SK-N-SH (cell line): ENCODE measurements around the gene ZFPL1. TPM values are rescaled to one million over a fixed set of nuclear protein-coding genes. Genes with fewer than 3 reads are reported as not detected.
A peak's percentile ranks its signal among the peaks of the same experiment; 100 is the strongest.

ENCODE experiments used
- CTCF ChIA-PET: fragments of 300-600, 350-600 bp; formaldehyde crosslinking; extraction: SDS; loops from one replicate; lab custom pipeline; 2021; lab: Yijun Ruan, JAX
- POLR2A ChIA-PET: fragments of 350-600 bp; sonication (Branson Sonifier 250); formaldehyde crosslinking; extraction: SDS; loops from one replicate; lab custom pipeline; 2020; ENCODE audit warnings: antibody characterized with exemption, inconsistent platforms; lab: Yijun Ruan, JAX
- DNase-seq: peaks from one replicate; pipeline ENCODE4 v3.0.0; 2012
- H2AFZ ChIP-seq: fragments of 200-600 bp; sonication (generic); 2 replicates; pipeline ENCODE4 v1.8.1; 2016; ENCODE audit warnings: antibody characterized with exemption, mild to moderate bottlenecking, low read depth
- H3F3A ChIP-seq: fragments of 200-600 bp; sonication (generic); replicated peaks from 2 replicates; pipeline ENCODE3; 2016; ENCODE audit warnings: antibody characterized with exemption, mild to moderate bottlenecking; ENCODE audit not compliant: insufficient read depth
- H3K27ac ChIP-seq, 2 experiments: fragments of 200-500 bp in 1 of 2; fragments of 200-600 bp in 1 of 2; sonication (Bioruptor generic) in 1 of 2; sonication (generic), shearing (Covaris generic) in 1 of 2; 2 replicates each; pipeline versions ENCODE4 v1.5.1 to v1.6.1; 2014 to 2016; ENCODE audit warnings: low read depth in 2 of 2, inconsistent platforms in 1 of 2, low read length in 1 of 2, mild to moderate bottlenecking in 1 of 2, mixed read lengths in 1 of 2
- H3K27me3 ChIP-seq: fragments of 200-600 bp; sonication (generic), shearing (Covaris generic); 2 replicates; pipeline ENCODE4 v1.6.1; 2016; ENCODE audit warnings: mixed run types; ENCODE audit not compliant: insufficient read depth
- H3K36me3 ChIP-seq, 2 experiments: fragments of 200-500 bp in 1 of 2; fragments of 200-600 bp in 1 of 2; sonication (Bioruptor generic) in 1 of 2; sonication (generic) in 1 of 2; replicated peaks in 1 of 2; 2 replicates each; pipeline versions ENCODE3 to v1.5.1; 2014 to 2016; ENCODE audit warnings: low read length in 1 of 2, mild to moderate bottlenecking in 1 of 2; ENCODE audit not compliant: insufficient read depth in 2 of 2, control insufficient read depth in 1 of 2
- H3K4me1 ChIP-seq, 2 experiments: fragments of 200-500 bp in 1 of 2; fragments of 200-600 bp in 1 of 2; sonication (Bioruptor generic) in 1 of 2; sonication (generic), shearing (Covaris generic) in 1 of 2; 2 replicates each; pipeline versions ENCODE4 v1.5.1 to v1.6.1; 2014 to 2016; ENCODE audit warnings: low read depth in 1 of 2, low read length in 1 of 2, mixed run types in 1 of 2; ENCODE audit not compliant: insufficient read depth in 2 of 2, control insufficient read depth in 1 of 2
- H3K4me2 ChIP-seq: fragments of 200-600 bp; sonication (generic), shearing (Covaris generic); 2 replicates; pipeline ENCODE4 v1.6.1; 2017; ENCODE audit warnings: mixed run types
- H3K4me3 ChIP-seq, 2 experiments: fragments of 200-500 bp in 1 of 2; fragments of 200-600 bp in 1 of 2; sonication (Bioruptor generic) in 1 of 2; sonication (generic), shearing (Covaris generic) in 1 of 2; 2 replicates each; pipeline versions ENCODE4 v1.5.1 to v1.8.1; 2014 to 2016; ENCODE audit warnings: low read depth in 2 of 2, inconsistent platforms in 1 of 2, low read length in 1 of 2, mild to moderate bottlenecking in 1 of 2, mixed read lengths in 1 of 2, moderate library complexity in 1 of 2
- H3K79me2 ChIP-seq: fragments of 200-600 bp; sonication (generic); 2 replicates; pipeline ENCODE4 v1.8.1; 2017; ENCODE audit warnings: mild to moderate bottlenecking; ENCODE audit not compliant: insufficient read depth
- H3K9ac ChIP-seq: fragments of 200-600 bp; sonication (generic); 2 replicates; pipeline ENCODE4 v1.6.1; 2017; ENCODE audit warnings: mixed run types
- H3K9me2 ChIP-seq: fragments of 200-600 bp; sonication (generic); 2 replicates; pipeline ENCODE4 v1.6.1; 2017; ENCODE audit warnings: mixed run types
- H3K9me3 ChIP-seq: fragments of 200-600 bp; sonication (generic); 2 replicates; pipeline ENCODE4 v1.6.1; 2017; ENCODE audit warnings: mixed run types, mild to moderate bottlenecking, moderate library complexity
- H4K20me1 ChIP-seq: fragments of 200-600 bp; sonication (generic); 2 replicates; pipeline ENCODE4 v1.6.1; 2017; ENCODE audit warnings: mild to moderate bottlenecking, mixed run types; ENCODE audit not compliant: insufficient read depth
- CHD2 ChIP-seq: fragments of 150-350 bp; IDR thresholded peaks from 2 replicates; pipeline ENCODE4 v1.6.1; 2018; ENCODE audit warnings: low read length; ENCODE audit not compliant: partially characterized antibody
- ELF1 ChIP-seq: IDR thresholded peaks from 2 replicates; pipeline ENCODE4 v1.4.0; 2012
- EP300 ChIP-seq, 2 experiments: IDR thresholded peaks; 2 replicates each; pipeline versions ENCODE4 v1.4.0 to v1.6.1; 2012; ENCODE audit warnings: borderline replicate concordance in 1 of 2, low read depth in 1 of 2, low read length in 1 of 2
- EZH2phosphoT487 ChIP-seq: fragments of 200-600 bp; sonication (generic); IDR thresholded peaks from 2 replicates; pipeline ENCODE4 v1.6.1; 2017; ENCODE audit warnings: low read depth, mixed run types, mild to moderate bottlenecking, antibody characterized with exemption, moderate library complexity, borderline replicate concordance
- FOXJ3 ChIP-seq: sonication (generic); formaldehyde crosslinking; IDR thresholded peaks from 2 replicates; pipeline ENCODE4 v1.5.1; 2020; ENCODE audit warnings: mild to moderate bottlenecking, missing genetic modification reagents
- FOXM1 ChIP-seq: IDR thresholded peaks from 2 replicates; pipeline ENCODE4 v1.4.0; 2012; ENCODE audit warnings: low read depth, mild to moderate bottlenecking
- GABPA ChIP-seq: IDR thresholded peaks from 2 replicates; pipeline ENCODE4 v1.4.0; 2012; ENCODE audit warnings: low read depth, mild to moderate bottlenecking
- NRF1 ChIP-seq: IDR thresholded peaks from 2 replicates; pipeline ENCODE4 v1.6.1; 2012; ENCODE audit warnings: low read depth, mild to moderate bottlenecking, low read length
- POLR2AphosphoS5 ChIP-seq: IDR thresholded peaks from 2 replicates; pipeline ENCODE4 v1.6.1; 2012; ENCODE audit warnings: low read depth, low read length
- RAD21 ChIP-seq: IDR thresholded peaks from 2 replicates; pipeline ENCODE4 v1.6.1; 2012; ENCODE audit warnings: mild to moderate bottlenecking, low read length
- SMC3 ChIP-seq: IDR thresholded peaks from 2 replicates; pipeline ENCODE4 v1.6.1; 2012; ENCODE audit warnings: low read depth, low read length, improper control_type of control experiment
- TEAD4 ChIP-seq: IDR thresholded peaks from 2 replicates; pipeline ENCODE4 v1.4.0; 2012; ENCODE audit warnings: mild to moderate bottlenecking, borderline replicate concordance; ENCODE audit not compliant: insufficient read depth
- WGBS: methylation state at CpG from one replicate; pipeline ENCODE4 v1.1.6; 2017; ENCODE audit warnings: low lambda C conversion rate; 5-methylcytosine and 5-hydroxymethylcytosine counted together
- polyA plus RNA-seq, 3 experiments: library from polyadenylated mRNA; depleted of rRNA; stranded (reverse); fragments of >200 nt; gene quantifications; 2 replicates each; pipeline ENCODE4 v1.2.3, GENCODE V29; 2012
- TF ChIP-seq, protein P1 (sequence below): IDR thresholded peaks from 2 replicates; pipeline ENCODE4 v1.4.0; 2012; ENCODE audit warnings: low read depth
- TF ChIP-seq, protein P2 (sequence below): fragments of 200-600 bp; sonication (generic); IDR thresholded peaks from 2 replicates; pipeline ENCODE4 v1.6.1; 2017; ENCODE audit warnings: antibody characterized with exemption, mild to moderate bottlenecking, moderate library complexity
- TF ChIP-seq, protein P3 (sequence below): fragments of 150-350 bp; IDR thresholded peaks from 2 replicates; pipeline ENCODE4 v1.6.1; 2017; ENCODE audit warnings: antibody characterized with exemption, low read length, low read depth, borderline replicate concordance

The ZFPL1 gene
- polyA plus RNA-seq, 1 of the 3 experiments (the other 2 are of a cell fraction): 75.9 TPM

DNA sequence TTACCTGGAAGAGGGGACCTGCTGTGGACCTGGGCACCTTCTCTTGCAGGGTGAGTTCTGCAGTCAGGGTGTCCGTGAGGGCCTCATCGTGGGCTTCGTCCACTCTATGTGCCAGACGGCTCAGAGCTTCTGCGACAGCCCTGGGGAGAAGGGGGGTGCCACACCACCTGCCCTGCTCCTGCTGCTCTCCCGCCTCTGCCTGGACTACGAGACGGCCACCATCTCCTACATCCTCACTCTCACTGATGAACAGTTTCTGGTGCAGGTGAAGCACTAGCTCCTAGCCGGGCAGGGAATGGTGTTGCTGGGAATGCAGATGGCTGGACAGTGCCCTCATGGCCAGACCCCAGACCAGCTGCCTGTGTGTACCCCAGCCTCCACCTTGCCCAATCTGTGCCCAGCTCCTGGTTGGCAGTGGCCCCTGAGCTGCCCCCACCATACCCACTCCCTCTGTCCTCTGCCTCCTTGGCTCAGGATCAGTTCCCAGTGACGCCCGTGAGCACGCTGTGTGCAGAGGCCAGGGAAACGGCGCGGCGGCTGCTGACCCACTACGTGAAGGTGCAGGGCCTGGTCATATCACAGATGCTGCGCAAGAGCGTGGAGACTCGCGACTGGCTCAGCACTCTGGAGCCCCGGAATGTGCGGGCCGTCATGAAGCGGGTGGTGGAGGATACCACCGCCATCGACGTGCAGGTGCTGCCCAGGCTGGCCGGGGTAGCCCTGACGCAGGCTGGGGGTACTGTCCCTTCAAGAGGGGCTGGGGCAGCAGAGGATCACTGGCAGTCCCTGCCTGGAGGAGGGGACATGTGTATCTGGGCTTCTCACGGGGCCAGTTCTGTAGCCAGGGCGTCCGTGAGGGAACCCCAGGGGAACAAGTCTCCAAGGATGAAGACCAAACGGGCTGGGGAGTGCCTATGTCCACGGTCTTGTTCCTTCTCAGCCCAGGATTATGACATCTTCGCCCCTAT, 25.5 kb downstream of the ZFPL1 start:
- peaks cover 13% of the 10 kb centered on the region for H3F3A ChIP-seq
- WGBS: 87% methylated on average over 35 of the region's 36 CpGs
- ChIA-PET POLR2A (interaction anchor here (0.6 to 4.1 kb wide), 5 partner anchors 10 to 69 kb away, joined by 3 to 27 read pairs (median 8); partner anchors contain the start of genes FAU, MRPL49, SAC3D1 and VPS51), CTCF (interaction anchor here (0.6 to 6.1 kb wide), 30 partner anchors 8 to 805 kb away, joined by 3 to 150 read pairs (median 5); partner anchors contain the start of genes ARL2, CAPN1, CDCA5 and FAU)
- no peak overlapping the region for H3K27ac ChIP-seq
- no peak overlapping the region for H2AFZ ChIP-seq
- H3K9ac ChIP-seq: no peak overlapping the region
- H3K79me2 ChIP-seq: peaks cover 21% of the 10 kb centered on the region; the same call in 1 of the 2 replicates
- no peak overlapping the region for H3K4me3 ChIP-seq
- TF ChIP-seq POLR2AphosphoS5 (no peak), NRF1 (no peak), FOXJ3 (CRISPR knock-in tag) (no peak), EZH2phosphoT487 (no peak)
- TF ChIP-seq, protein P1, sequence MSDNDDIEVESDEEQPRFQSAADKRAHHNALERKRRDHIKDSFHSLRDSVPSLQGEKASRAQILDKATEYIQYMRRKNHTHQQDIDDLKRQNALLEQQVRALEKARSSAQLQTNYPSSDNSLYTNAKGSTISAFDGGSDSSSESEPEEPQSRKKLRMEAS: no peak
- H4K20me1 ChIP-seq: peaks cover 6% of the 10 kb centered on the region; the same call in 1 of the 2 replicates
- peaks cover 9 to 29% of the 10 kb centered on the region in 2 experiments; a peak in 3 of 4 replicates for H3K4me1 ChIP-seq
- H3K4me2 ChIP-seq: no peak overlapping the region
- H3K27me3 ChIP-seq: no peaks in the 10 kb centered on the region
- no peaks in the 10 kb centered on the region for H3K9me3 ChIP-seq
- DNase-seq: no peak
- H3K36me3 ChIP-seq: peaks cover 0 to 20% of the 10 kb centered on the region in 2 experiments
- no peaks in the 10 kb centered on the region for H3K9me2 ChIP-seq

DNA sequence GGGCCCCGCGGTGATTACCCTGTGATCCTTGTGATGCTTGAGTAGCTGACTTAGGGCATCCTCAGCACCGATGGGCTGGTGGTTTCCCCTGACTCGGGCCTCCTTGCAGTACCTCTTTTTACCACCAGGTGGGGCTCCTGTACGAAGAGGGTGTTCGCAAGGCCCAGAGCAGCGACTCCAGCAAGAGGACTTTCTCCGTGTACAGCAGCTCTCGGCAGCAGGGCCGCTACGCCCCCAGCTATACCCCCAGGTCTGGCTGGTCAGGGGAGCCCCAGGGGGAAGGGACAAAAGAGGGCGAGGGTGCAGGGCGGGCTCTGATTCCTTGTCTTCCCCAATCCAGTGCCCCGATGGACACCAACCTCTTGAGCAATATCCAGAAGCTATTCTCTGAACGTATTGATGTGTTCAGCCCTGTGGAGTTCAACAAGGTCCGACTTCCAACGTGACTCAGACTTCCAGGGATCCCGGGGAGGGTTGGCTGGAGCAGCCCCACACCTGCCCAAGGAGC, 26.4 kb downstream of the ZFPL1 start:
- peak overlapping the region in 1 of 2 experiments; percentile 39; a peak in 3 of 4 replicates for H3K27ac ChIP-seq
- H4K20me1 ChIP-seq: peaks cover 6% of the 10 kb centered on the region; the same call in 1 of the 2 replicates
- no peak overlapping the region for H3K9ac ChIP-seq
- H3K4me1 ChIP-seq: peaks cover 9 to 37% of the 10 kb centered on the region in 2 experiments; a peak in 3 of 4 replicates
- no peak overlapping the region for H3K4me2 ChIP-seq
- H3F3A ChIP-seq: peaks cover 13% of the 10 kb centered on the region
- WGBS: 3% methylated on average over 14 of the region's 18 CpGs
- CTCF ChIA-PET: interaction anchor here (0.6 to 6.1 kb wide), 29 partner anchors 8 to 860 kb away, joined by 3 to 150 read pairs (median 4); partner anchors contain the start of genes ARL2, CAPN1, CDCA5 and FAU
- H2AFZ ChIP-seq: no peak overlapping the region
- H3K9me2 ChIP-seq: no peaks in the 10 kb centered on the region
- POLR2A ChIA-PET: interaction anchor here (0.7 to 4.1 kb wide), 5 partner anchors 8 to 70 kb away, joined by 3 to 27 read pairs (median 8); partner anchors contain the start of genes FAU, MRPL49, SAC3D1 and VPS51
- no peaks in the 10 kb centered on the region for H3K9me3 ChIP-seq
- H3K4me3 ChIP-seq: no peak overlapping the region; a peak in 2 of 4 replicates
- H3K79me2 ChIP-seq: peaks cover 12% of the 10 kb centered on the region; the same call in 1 of the 2 replicates
- TF ChIP-seq, protein P1: no peak
- TF ChIP-seq, protein P2, sequence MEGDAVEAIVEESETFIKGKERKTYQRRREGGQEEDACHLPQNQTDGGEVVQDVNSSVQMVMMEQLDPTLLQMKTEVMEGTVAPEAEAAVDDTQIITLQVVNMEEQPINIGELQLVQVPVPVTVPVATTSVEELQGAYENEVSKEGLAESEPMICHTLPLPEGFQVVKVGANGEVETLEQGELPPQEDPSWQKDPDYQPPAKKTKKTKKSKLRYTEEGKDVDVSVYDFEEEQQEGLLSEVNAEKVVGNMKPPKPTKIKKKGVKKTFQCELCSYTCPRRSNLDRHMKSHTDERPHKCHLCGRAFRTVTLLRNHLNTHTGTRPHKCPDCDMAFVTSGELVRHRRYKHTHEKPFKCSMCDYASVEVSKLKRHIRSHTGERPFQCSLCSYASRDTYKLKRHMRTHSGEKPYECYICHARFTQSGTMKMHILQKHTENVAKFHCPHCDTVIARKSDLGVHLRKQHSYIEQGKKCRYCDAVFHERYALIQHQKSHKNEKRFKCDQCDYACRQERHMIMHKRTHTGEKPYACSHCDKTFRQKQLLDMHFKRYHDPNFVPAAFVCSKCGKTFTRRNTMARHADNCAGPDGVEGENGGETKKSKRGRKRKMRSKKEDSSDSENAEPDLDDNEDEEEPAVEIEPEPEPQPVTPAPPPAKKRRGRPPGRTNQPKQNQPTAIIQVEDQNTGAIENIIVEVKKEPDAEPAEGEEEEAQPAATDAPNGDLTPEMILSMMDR: peak; percentile 89
- peak; percentile 34 for TF ChIP-seq CHD2
- no peak for TF ChIP-seq EP300 (IDR thresholded peaks at IDR 0.05; ENCODE audit: borderline replicate concordance in 1 of 2, low read depth in 1 of 2, low read length in 1 of 2)
- no peak for TF ChIP-seq FOXM1
- TF ChIP-seq RAD21: peak; percentile 56
- TF ChIP-seq, protein P3, sequence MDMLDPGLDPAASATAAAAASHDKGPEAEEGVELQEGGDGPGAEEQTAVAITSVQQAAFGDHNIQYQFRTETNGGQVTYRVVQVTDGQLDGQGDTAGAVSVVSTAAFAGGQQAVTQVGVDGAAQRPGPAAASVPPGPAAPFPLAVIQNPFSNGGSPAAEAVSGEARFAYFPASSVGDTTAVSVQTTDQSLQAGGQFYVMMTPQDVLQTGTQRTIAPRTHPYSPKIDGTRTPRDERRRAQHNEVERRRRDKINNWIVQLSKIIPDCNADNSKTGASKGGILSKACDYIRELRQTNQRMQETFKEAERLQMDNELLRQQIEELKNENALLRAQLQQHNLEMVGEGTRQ: no peak
- no peak for TF ChIP-seq ELF1
- no peak for TF ChIP-seq POLR2AphosphoS5
- peak; percentile 61 for TF ChIP-seq SMC3
- TF ChIP-seq GABPA: no peak
- no peak for TF ChIP-seq TEAD4
- TF ChIP-seq, all 33 proteins: peak for 4
- Histone ChIP-seq H3K27me3 (no peaks in the 10 kb centered on the region), H3K36me3 (peaks cover 0 to 26% of the 10 kb centered on the region in 2 experiments)
- peak; percentile 91 for DNase-seq
